Mucosa of rectum (tissue), 2 donors: ENCODE results near the gene GTF2A2.

Experiments used
- H3K27ac ChIP-seq, 2 donors: one replicate each; pipeline ENCODE4 v1.7.0; 2013; ENCODE audit warnings: inconsistent platforms in 2 of 2, low read depth in 2 of 2, low read length in 2 of 2
- H3K27me3 ChIP-seq, 2 donors: one replicate each; pipeline ENCODE4 v1.7.0; 2013; ENCODE audit warnings: low read length in 2 of 2; ENCODE audit not compliant: control insufficient read depth in 2 of 2, insufficient read depth in 2 of 2
- H3K36me3 ChIP-seq, 2 donors: one replicate each; pipeline ENCODE4 v1.7.0; 2013; ENCODE audit warnings: low read length in 2 of 2; ENCODE audit not compliant: control insufficient read depth in 2 of 2, insufficient read depth in 2 of 2
- H3K4me1 ChIP-seq, 2 donors: one replicate each; pipeline ENCODE4 v1.7.0; 2013; ENCODE audit warnings: low read length in 2 of 2, mild to moderate bottlenecking in 1 of 2; ENCODE audit not compliant: control insufficient read depth in 2 of 2, insufficient read depth in 2 of 2
- H3K4me3 ChIP-seq, 2 donors: one replicate each; pipeline ENCODE4 v1.7.0; 2013; ENCODE audit warnings: low read length in 2 of 2
- H3K9ac ChIP-seq, 2 donors: one replicate each; pipeline ENCODE4 v1.7.0; 2013; ENCODE audit warnings: low read length in 2 of 2, low read depth in 1 of 2, mild to moderate bottlenecking in 1 of 2
- H3K9me3 ChIP-seq, 2 donors: one replicate each; pipeline ENCODE4 v1.7.0; 2013; ENCODE audit warnings: low read length in 2 of 2; ENCODE audit not compliant: control insufficient read depth in 2 of 2
- donor health status: healthy.
- donor health status: Normal muscosa, but diverticular disease.

The GTF2A2 gene

GRCh38 chr15:59614153-59614552 is 43.2 kb downstream of the GTF2A2 start:
- H3K27me3 ChIP-seq = peaks cover 0 to 2% of the 10 kb centered on the region in 2 donors
- peak overlapping the region; percentile 64 to 93 for H3K27ac ChIP-seq
- H3K4me3 ChIP-seq = peak overlapping the region; percentile 36 to 56
- peaks cover 7% of the 10 kb centered on the region in 2 donors for H3K36me3 ChIP-seq
- H3K4me1 ChIP-seq = peaks cover 7 to 16% of the 10 kb centered on the region in 2 donors
- no peaks in the 10 kb centered on the region for H3K9me3 ChIP-seq
- H3K9ac ChIP-seq = peak overlapping the region in 1 of 2 donors; percentile 33

GRCh38 chr15:59611276-59612260 is 45.7 kb downstream of the GTF2A2 start, which contains the start of gene GCNT3:
TSS of gene GCNT3 (plus strand) at chr15:59611783. CDS start at chr15:59618239, 6,456 bp downstream.
- Histone ChIP-seq H3K9ac (peak within 1 kb of the TSS; percentile 66), H3K4me1 (peaks cover 4 to 13% of the 10 kb centered on the region in 2 donors), H3K36me3 (no peaks in the 10 kb centered on the region), H3K27ac (peak within 1 kb of the TSS; percentile 84 to 88), H3K27me3 (no peaks in the 10 kb centered on the region), H3K4me3 (peak within 1 kb of the TSS; percentile 69 to 74), H3K9me3 (no peaks in the 10 kb centered on the region)

GRCh38 chr15:59609730-59610712 is 47.3 kb downstream of the GTF2A2 start:
- Histone ChIP-seq H3K4me1 (peaks cover 4 to 13% of the 10 kb centered on the region in 2 donors), H3K9me3 (no peaks in the 10 kb centered on the region), H3K4me3 (no peak overlapping the region)

GRCh38 chr15:59605994-59606393 is 51.3 kb downstream of the GTF2A2 start:
- Histone ChIP-seq H3K4me1 (peaks cover 0 to 7% of the 10 kb centered on the region in 2 donors), H3K36me3 (no peaks in the 10 kb centered on the region), H3K9me3 (peaks cover 5 to 6% of the 10 kb centered on the region in 2 donors), H3K9ac (no peak overlapping the region), H3K4me3 (no peak overlapping the region), H3K27ac (no peak overlapping the region), H3K27me3 (no peaks in the 10 kb centered on the region)

More at GRCh38 chr15:59609730-59610712, 47.3 kb downstream of the GTF2A2 start:
- H3K27me3 ChIP-seq = no peaks in the 10 kb centered on the region
- H3K36me3 ChIP-seq = no peaks in the 10 kb centered on the region
- H3K9ac ChIP-seq = no peak overlapping the region
- H3K27ac ChIP-seq = peak overlapping the region; percentile 53 to 58

GRCh38 chr15:59598461-59598860 is 58.9 kb downstream of the GTF2A2 start:
- peaks cover 19 to 36% of the 10 kb centered on the region in 2 donors for H3K4me1 ChIP-seq
- peaks cover 0 to 3% of the 10 kb centered on the region in 2 donors for H3K9me3 ChIP-seq
- no peak overlapping the region for H3K27ac ChIP-seq

GRCh38 chr15:59596640-59597039 is 60.7 kb downstream of the GTF2A2 start:
- Histone ChIP-seq H3K4me3 (no peak overlapping the region), H3K9me3 (peaks cover 0 to 3% of the 10 kb centered on the region in 2 donors), H3K27me3 (no peaks in the 10 kb centered on the region), H3K36me3 (no peaks in the 10 kb centered on the region), H3K9ac (peak overlapping the region in 1 of 2 donors; percentile 64), H3K27ac (peak overlapping the region; percentile 97 to 99), H3K4me1 (peaks cover 19 to 40% of the 10 kb centered on the region in 2 donors)

More at GRCh38 chr15:59598461-59598860, 58.9 kb downstream of the GTF2A2 start:
- Histone ChIP-seq H3K9ac (no peak overlapping the region), H3K4me3 (no peak overlapping the region), H3K27me3 (no peaks in the 10 kb centered on the region), H3K36me3 (no peaks in the 10 kb centered on the region)

- peak overlapping the region; percentile 97 to 99 for H3K27ac ChIP-seq
- H3K9ac ChIP-seq = peak overlapping the region; percentile 63 to 80
- no peaks in the 10 kb centered on the region for H3K36me3 ChIP-seq
- no peaks in the 10 kb centered on the region for H3K27me3 ChIP-seq
- peak overlapping the region; percentile 23 to 42 for H3K4me3 ChIP-seq
- H3K9me3 ChIP-seq = no peaks in the 10 kb centered on the region
- peaks cover 24 to 48% of the 10 kb centered on the region in 2 donors for H3K4me1 ChIP-seq
Observed at GRCh38 chr15:59595434-59595915, 61.8 kb downstream of the GTF2A2 start.

GRCh38 chr15:59594991-59595390 is 62.3 kb downstream of the GTF2A2 start:
- H3K27me3 ChIP-seq = no peaks in the 10 kb centered on the region
- H3K9ac ChIP-seq = peak overlapping the region; percentile 79 to 80
- no peaks in the 10 kb centered on the region for H3K36me3 ChIP-seq
- H3K4me3 ChIP-seq = peak overlapping the region in 1 of 2 donors; percentile 57
- no peaks in the 10 kb centered on the region for H3K9me3 ChIP-seq
- H3K27ac ChIP-seq = peak overlapping the region; percentile 97 to 99
- peaks cover 24 to 48% of the 10 kb centered on the region in 2 donors for H3K4me1 ChIP-seq

- H3K9ac ChIP-seq = peak overlapping the region; percentile 79 to 80
- H3K9me3 ChIP-seq = no peaks in the 10 kb centered on the region
- peak overlapping the region in 1 of 2 donors; percentile 57 for H3K4me3 ChIP-seq
- no peaks in the 10 kb centered on the region for H3K27me3 ChIP-seq
- no peaks in the 10 kb centered on the region for H3K36me3 ChIP-seq
- H3K27ac ChIP-seq = peak overlapping the region; percentile 97 to 99
- peaks cover 24 to 48% of the 10 kb centered on the region in 2 donors for H3K4me1 ChIP-seq
Observed at GRCh38 chr15:59594493-59594942, 62.8 kb downstream of the GTF2A2 start.
